K562 (cell line): Measurements from ENCODE around the gene METAP2. TPM values are rescaled to one million over a fixed set of nuclear protein-coding genes. Genes with fewer than 3 reads are reported as not detected.

Experiments used
- ARHGAP35 ChIP-seq: fragments of 450-650 bp; IDR thresholded peaks from 2 replicates; pipeline ENCODE4 v1.6.1; 2018; ENCODE audit not compliant: partially characterized antibody
- E2F4 ChIP-seq: sonication (generic); formaldehyde crosslinking; IDR thresholded peaks from 2 replicates; pipeline ENCODE4 v1.8.0; 2022; ENCODE audit warnings: mild to moderate bottlenecking, low read depth, missing genetic modification reagents
- ETS1 ChIP-seq: conservative IDR thresholded peaks from 2 replicates; pipeline ENCODE4 v1.6.1; 2011; ENCODE audit warnings: low read depth, mild to moderate bottlenecking, low read length; ENCODE audit not compliant: control insufficient read depth
- HCFC1 ChIP-seq: IDR thresholded peaks from 2 replicates; pipeline ENCODE4 v1.6.1; 2012; ENCODE audit warnings: low read depth, low read length, improper control_type of control experiment
- ILK ChIP-seq: fragments of 450-650 bp; IDR thresholded peaks from 2 replicates; pipeline ENCODE4 v1.6.1; 2016; ENCODE audit warnings: missing genetic modification characterization, low read depth, mild to moderate bottlenecking, missing compliant biosample characterization, moderate library complexity, borderline replicate concordance
- MLX ChIP-seq, 2 experiments: fragments of 450-650 bp in 1 of 2; sonication (generic) in 1 of 2; formaldehyde crosslinking; conservative IDR thresholded peaks; 2 replicates each; pipeline versions ENCODE4 v1.4.0 to v1.8.1; 2020 to 2022; ENCODE audit warnings: mild to moderate bottlenecking in 1 of 2, missing genetic modification reagents in 1 of 2
- NFIC ChIP-seq: fragments of 450-650 bp; IDR thresholded peaks from 2 replicates; pipeline ENCODE4 v1.6.1; 2017; ENCODE audit warnings: mild to moderate bottlenecking, inconsistent platforms
- RB1 ChIP-seq: fragments of 450-650 bp; IDR thresholded peaks from 2 replicates; pipeline ENCODE4 v1.6.1; 2017; ENCODE audit warnings: low read depth, mild to moderate bottlenecking
- RBBP5 ChIP-seq: fragments of 200-600 bp; sonication (generic); IDR thresholded peaks from 2 replicates; pipeline ENCODE4 v1.6.1; 2012; ENCODE audit warnings: borderline replicate concordance, mild to moderate bottlenecking, low read length, control low read depth, inconsistent platforms; ENCODE audit not compliant: insufficient read depth, poor library complexity, severe bottlenecking
- RBM22 ChIP-seq: fragments of 200-400 bp; formaldehyde crosslinking; IDR thresholded peaks from 2 replicates; pipeline ENCODE4 v1.6.1; 2018; ENCODE audit warnings: low read length, low read depth; ENCODE audit not compliant: poor library complexity, severe bottlenecking
- RNF2 ChIP-seq: sonication (generic); IDR thresholded peaks from 2 replicates; pipeline ENCODE4 v1.6.1; 2016
- SAP30 ChIP-seq: fragments of 200-600 bp; sonication (generic); IDR thresholded peaks from 2 replicates; pipeline ENCODE4 v1.6.1; 2012; ENCODE audit warnings: borderline replicate concordance, low read depth, mild to moderate bottlenecking, moderate library complexity, low read length, control low read depth, inconsistent platforms; ENCODE audit not compliant: insufficient read depth, poor library complexity, severe bottlenecking
- SMAD4 ChIP-seq: fragments of 250-450 bp; sonication (Bioruptor Pico); conservative IDR thresholded peaks from 2 replicates; pipeline ENCODE4 v1.8.0; 2021; ENCODE audit warnings: inconsistent platforms, mild to moderate bottlenecking, moderate library complexity
- YBX1 ChIP-seq: fragments of 450-650 bp; IDR thresholded peaks from 2 replicates; pipeline ENCODE4 v1.7.1; 2016; ENCODE audit warnings: mild to moderate bottlenecking
- ZBTB17 ChIP-seq: fragments of 450-650 bp; formaldehyde crosslinking; IDR thresholded peaks from 2 replicates; pipeline ENCODE4 v1.4.0; 2020; ENCODE audit warnings: mild to moderate bottlenecking
- ZBTB7A ChIP-seq: IDR thresholded peaks from 2 replicates; pipeline ENCODE4 v1.6.1; 2011; ENCODE audit warnings: low read depth, mild to moderate bottlenecking, low read length, moderate library complexity, borderline replicate concordance; ENCODE audit not compliant: control insufficient read depth
- ZBTB9 ChIP-seq: fragments of 450-650 bp; formaldehyde crosslinking; IDR thresholded peaks from 2 replicates; pipeline ENCODE4 v1.4.0; 2020; ENCODE audit warnings: mild to moderate bottlenecking, moderate library complexity
- ZNF232 ChIP-seq: sonication (generic); formaldehyde crosslinking; IDR thresholded peaks from 2 replicates; pipeline ENCODE4 v1.8.0; 2022; ENCODE audit warnings: mild to moderate bottlenecking, missing genetic modification reagents
- ZNF311 ChIP-seq: fragments of 250-450 bp; sonication (Bioruptor Pico); IDR thresholded peaks from 2 replicates; pipeline ENCODE4 v1.4.0; 2020; ENCODE audit warnings: mild to moderate bottlenecking, moderate library complexity
- ZNF512 ChIP-seq: IDR thresholded peaks from 2 replicates; pipeline ENCODE4 v1.6.1; 2016; ENCODE audit warnings: missing genetic modification characterization, missing compliant biosample characterization
- polyA plus RNA-seq, 8 experiments: library from polyadenylated mRNA; depleted of rRNA in 4 of 8; stranded (reverse) in 5 of 8; unstranded in 3 of 8; fragments of >200 nt; fragmentation: Nextera tagmentation in 2 of 8; fragmentation: Illumina TruSeq in 1 of 8; extraction: Ambion mirVana in 2 of 8; extraction: Trizol in 1 of 8; gene quantifications; 2 replicates each; pipeline versions ENCODE4 v1.2.1 to v1.2.3, GENCODE V29; 2011 to 2014; ENCODE audit warnings: inconsistent platforms in 1 of 8, missing spikeins in 1 of 8
- total RNA-seq, 7 experiments: library from RNA; depleted of rRNA in 6 of 7; stranded (reverse); fragments of >200 nt in 6 of 7; fragmentation: Illumina TruSeq in 2 of 7; extraction: Trizol in 2 of 7; gene quantifications; 2 replicates each; pipeline versions ENCODE4 v1.2.1 to v1.2.3, GENCODE V29; 2011 to 2021; ENCODE audit warnings: low replicate concordance in 1 of 7

METAP2 gene
- total and polyA plus RNA-seq, 9 of the 15 experiments (the other 6 are each of a cell fraction or from before 2014, with no cell fraction given), result 75.5 to 205 (median 164) TPM

- TF ChIP-seq RBBP5 (peak; percentile 92), ZNF232 (CRISPR knock-in tag) (no peak), RNF2 (peak; percentile 52; the same call in 1 of the 2 replicates), MLX (CRISPR knock-in tag; conservative IDR thresholded peaks at IDR 0.05) (no peak), ZNF311 (CRISPR knock-in tag) (no peak), ARHGAP35 (no peak), ZBTB9 (CRISPR knock-in tag) (0 out of 2 replicates have a peak, but pooled peaks have one; percentile 21), ZBTB7A (peak; percentile 50; the same call in 1 of the 2 replicates), ZBTB17 (CRISPR knock-in tag) (0 out of 2 replicates have a peak, but pooled peaks have one; percentile 36), ZNF512 (tag) (no peak), ETS1 (peak; percentile 61; the same call in 1 of the 2 replicates), SMAD4 (CRISPR knock-in tag) (peak; percentile 30; the same call in 1 of the 2 replicates), RBM22 (no peak), NFIC (peak; percentile 53), HCFC1 (peak; percentile 73), E2F4 (0 out of 2 replicates have a peak, but pooled peaks have one; percentile 27), RB1 (0 out of 2 replicates have a peak, but pooled peaks have one; percentile 56), ILK (no peak), SAP30 (peak; percentile 58), YBX1 (no peak)
These were observed at the start of gene METAP2 (continued) for GRCh38 chr12:95473884-95474659.
